GM19025 (cell line): ENCODE data around the gene KCNK3.
"Not testable (repeated sequence)": the region's sequence is repeated elsewhere in the genome, so short reads cannot be mapped to it uniquely, and the experiment has no call there.

ENCODE experiments used
- ATAC-seq: cut with Tn5 transposase; IDR thresholded peaks from one replicate; pipeline ENCODE4 v1.9.1; 2021; ENCODE audit warnings: mild to moderate bottlenecking, low read depth, moderate library complexity; ENCODE audit not compliant: unreplicated experiment

The KCNK3 gene

DNA sequence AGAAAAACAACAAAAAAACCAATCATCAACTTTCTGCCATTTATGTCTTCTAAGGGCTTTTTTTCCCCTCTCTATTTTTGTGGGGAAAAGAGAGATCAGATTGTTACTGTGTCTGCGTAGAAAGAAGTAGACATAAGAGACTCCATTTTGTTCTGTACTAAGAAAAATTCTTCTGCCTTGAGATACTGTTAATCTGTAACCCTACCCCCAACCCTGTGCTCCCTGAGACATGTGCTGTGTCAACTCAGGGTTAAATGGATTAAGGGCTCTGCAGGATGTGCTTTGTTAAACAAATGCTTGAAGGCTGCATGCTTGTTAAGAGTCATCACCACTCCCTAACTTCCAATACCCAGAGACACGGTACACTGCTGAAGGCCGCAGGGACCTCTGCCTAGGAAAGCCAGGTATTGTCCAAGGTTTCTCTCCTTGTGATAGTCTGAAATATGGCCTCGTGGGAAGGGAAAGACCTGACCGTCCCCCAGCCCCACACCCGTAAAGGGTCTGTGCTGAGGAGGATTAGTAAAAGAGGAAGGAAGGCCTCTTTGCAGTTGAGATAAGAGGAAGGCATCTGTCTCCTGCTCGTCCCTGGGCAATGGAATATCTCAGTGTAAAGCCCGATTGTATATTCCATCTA, 57.4 kb downstream of the KCNK3 start:
- not testable (repeated sequence) for ATAC-seq

DNA sequence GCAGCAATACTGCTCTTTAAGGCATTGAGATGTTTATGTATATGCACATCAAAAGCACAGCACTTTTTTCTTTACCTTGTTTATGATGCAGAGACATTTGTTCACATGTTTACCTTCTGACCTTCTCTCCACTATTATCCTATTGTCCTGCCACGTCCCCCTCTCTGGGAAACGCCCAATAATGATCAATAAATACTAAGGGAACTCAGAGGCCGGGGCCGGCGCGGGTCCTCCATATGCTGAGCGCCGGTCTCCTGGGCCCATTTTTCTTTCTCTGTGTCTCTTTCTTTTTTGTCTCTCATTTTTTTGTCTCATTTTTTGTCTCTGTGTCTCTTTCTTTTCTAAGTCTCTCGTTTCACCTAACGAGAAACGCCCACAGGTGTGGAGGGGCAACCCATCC, 57.9 kb downstream of the KCNK3 start:
- ATAC-seq: not testable (repeated sequence)

DNA sequence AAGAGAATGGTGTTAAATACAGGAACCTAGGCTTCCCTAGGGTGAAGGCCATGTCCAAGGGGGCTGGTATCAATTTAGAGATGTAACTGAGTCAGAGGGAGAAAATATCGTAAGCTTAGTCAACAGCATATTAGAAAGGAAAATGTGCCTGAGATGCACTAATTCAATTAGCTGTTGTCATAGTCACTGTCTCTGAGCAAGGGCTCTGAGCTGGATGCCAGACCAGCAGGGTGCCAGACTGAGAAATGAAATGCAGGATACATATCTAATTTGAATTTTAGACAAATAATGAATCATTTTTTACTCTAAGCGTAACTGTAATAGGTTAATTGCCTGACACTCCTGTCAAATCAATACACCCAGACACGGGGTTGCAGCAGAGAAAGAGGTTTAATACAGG, 60.1 kb downstream of the KCNK3 start:
- ATAC-seq: no peak

DNA sequence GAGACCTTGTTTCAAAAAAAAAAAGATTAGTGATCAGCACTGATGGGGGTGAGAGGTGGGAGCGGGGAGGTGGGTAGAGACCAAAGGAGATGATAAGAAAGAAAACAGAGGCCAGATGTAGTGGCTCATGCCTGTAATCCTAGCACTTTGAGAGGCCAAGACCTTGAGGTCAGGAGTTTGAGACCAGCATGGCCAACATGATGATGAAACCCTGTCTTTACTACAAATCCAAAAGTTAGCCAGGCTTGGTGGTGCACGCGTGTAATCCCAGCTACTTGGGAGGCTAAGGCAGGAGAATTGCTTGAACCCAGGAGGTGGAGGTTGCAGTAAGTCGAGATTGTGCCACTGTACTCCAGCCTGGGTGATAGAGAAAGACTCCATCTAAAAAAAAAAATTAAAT, 62.0 kb downstream of the KCNK3 start:
- no peak for ATAC-seq

DNA sequence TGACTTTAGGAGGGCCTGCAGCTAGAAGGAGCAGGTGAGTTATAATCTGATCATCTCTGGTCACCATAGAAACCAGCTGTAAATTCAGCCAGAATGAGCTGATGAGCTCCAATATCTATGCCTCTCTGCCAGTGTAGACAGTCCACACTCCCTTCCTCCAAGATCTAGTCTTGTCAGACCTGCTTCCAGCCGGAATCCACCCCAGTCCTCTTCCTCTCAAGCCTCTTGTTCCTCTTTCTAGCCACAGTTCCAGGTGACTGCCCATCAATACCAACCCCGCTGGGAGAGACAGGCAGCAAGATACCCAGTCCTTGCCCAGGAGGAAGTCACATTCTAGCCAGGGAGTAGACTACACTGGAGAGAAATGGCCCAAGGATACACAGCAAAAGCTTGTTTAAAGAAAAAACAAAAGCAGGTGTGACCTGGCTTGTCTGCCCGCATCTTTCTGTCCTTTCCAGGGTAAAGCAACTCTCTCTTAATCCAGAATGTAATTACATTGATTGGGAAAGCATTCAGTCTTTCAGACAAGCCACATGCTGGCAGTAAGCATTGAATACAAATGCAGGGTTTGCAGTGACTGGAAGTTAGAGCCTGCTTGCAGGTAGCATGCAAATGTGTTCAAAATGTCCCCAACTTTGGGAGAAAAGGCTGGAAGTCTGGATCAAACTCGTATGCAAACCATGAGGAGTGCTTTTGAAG, 62.6 kb downstream of the KCNK3 start:
- ATAC-seq: no peak

DNA sequence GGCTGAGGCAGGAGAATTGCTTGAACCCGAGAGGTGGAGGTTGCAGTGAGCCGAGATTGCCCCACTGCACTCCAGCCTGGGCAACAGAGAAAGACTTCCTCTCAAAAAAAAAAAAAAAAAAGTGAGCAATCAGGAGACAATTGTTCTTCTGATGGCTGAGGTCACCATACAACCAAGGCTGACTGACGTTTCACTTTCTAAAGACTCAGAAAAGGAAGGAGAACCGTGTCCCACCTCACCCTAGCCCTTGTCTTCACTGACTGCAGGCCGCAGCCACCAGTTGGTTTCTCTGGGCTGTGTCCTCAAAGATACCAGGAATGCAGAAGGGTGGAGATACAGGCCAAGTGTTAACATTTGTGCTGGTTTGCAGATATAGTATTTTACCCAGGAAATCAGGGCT, 63.8 kb downstream of the KCNK3 start:
- ATAC-seq: no peak

DNA sequence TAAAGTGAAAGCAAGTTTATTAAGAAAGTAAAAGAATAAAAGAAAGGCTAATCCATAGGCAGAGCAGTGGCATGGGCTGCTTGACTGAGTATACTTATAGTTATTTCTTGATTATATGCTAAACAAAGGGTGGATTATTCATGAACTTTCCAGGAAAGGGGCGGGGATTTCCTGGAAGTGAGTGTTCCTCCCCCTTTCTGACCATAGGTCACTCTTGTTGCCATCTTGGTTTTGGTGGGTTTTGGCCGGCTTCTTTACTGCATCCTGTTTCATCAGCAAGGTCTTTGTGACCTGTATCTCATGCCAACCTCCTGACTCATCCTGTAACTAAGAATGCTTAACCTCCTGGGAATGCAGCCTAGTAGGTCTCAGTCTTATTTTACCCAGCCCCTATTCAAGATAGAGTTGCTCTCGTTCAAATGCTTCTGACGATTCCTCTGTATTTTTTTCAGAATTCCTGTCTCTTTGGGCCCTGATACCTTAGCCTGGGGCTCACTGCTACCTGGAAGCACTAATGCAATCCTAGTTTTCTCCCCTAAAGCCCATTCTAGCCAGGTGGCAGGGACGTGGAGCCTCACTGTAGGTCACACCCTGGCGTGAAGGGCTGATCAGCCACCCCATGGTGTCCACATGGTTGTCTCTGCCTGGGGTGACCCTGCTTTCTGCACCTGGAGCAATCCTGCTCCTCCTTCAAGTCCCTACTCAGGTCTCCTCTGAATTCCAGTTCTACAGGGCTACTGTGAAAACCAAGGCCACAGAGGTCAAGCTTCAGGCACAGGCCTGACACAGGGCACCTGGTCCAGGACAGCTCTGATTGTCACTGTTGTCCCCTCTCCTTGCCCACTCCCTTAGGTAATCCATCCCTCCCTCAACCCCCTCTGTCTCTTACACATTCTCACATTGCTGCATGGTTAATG, 65.6 kb downstream of the KCNK3 start:
- peak; percentile 48 for ATAC-seq

DNA sequence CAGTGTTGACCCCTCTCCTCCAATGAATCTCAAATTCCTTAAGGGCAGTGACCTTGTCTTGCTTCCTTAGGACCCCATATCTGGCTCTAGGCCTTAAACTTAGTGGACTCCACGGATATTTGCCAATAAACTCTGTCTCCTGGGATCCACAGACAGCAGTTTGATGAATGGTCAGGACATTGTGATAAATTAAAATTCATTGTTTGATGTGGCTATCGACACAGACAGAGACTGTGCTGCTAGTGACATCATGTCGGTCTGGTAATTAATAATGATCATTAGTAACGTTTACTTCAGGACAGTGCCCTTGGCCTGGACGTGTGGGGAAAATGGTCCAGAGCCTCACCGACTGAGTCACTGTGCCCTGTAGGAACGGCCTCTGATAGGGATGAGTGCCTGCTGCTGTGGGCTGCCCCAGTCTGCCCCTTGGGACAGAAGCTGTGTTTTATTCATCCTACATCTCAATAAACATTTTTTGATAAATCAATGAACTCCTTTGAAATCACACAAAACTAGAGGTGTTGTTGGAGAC, 66.3 kb downstream of the KCNK3 start:
- ATAC-seq: no peak

DNA sequence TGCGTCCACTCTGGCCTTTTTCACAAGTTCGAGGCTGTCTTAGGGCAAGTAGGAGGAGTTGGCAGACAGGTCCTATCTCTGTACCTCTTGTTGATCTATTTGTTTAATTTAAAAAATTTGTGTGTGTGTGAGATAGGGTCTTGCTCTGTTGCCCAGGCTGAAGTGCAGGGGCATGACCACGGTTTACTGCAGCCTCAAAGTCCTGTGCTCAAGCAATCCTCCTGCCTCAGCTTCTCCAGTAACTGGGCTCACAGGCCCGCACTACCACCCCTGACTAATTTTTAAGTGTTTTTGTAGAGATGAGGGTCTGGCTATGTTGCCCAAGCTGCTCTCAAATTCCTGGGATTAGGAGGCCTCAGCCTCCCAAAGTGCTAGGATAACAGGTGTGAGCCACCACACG, 67.3 kb downstream of the KCNK3 start:
- ATAC-seq: no peak

DNA sequence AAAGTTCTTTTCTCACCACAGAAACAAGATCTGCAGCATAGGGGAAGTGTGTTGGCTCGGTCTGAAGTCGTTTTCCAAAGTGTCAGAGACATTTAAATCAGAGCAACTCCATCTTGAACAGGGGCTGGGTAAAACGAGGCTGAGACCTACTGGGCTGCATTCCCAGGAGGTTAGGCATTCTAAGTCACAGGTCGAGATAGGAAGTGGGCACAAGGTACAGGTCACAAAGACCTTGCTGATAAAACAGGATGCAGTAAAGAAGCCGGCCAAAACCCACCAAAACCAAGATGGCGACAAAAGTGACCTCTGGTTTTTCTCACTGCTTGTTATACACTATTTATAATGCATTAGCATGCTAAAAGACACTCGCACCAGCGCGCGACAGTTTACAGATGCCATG, 68.5 kb downstream of the KCNK3 start:
- ATAC-seq: not testable (repeated sequence)

DNA sequence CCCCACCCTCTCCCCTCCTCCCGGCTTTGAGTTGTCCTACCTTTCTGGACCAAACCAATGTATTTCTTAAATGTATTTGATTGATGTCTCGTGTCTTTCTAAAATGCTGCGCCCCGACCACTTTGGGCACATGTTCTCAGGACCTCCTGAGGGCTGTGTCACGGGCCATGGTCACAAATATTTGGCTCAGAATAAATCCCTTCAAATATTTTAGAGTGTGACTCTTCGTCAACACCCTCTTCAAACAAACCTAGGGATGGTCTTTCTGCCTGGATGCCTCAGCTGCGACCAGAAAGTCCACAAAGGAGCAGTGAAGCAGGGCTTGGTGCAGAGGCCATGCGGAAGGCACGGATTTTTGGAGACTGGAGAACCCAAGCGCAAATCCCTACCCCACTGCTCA, 70.5 kb downstream of the KCNK3 start:
- no peak for ATAC-seq

DNA sequence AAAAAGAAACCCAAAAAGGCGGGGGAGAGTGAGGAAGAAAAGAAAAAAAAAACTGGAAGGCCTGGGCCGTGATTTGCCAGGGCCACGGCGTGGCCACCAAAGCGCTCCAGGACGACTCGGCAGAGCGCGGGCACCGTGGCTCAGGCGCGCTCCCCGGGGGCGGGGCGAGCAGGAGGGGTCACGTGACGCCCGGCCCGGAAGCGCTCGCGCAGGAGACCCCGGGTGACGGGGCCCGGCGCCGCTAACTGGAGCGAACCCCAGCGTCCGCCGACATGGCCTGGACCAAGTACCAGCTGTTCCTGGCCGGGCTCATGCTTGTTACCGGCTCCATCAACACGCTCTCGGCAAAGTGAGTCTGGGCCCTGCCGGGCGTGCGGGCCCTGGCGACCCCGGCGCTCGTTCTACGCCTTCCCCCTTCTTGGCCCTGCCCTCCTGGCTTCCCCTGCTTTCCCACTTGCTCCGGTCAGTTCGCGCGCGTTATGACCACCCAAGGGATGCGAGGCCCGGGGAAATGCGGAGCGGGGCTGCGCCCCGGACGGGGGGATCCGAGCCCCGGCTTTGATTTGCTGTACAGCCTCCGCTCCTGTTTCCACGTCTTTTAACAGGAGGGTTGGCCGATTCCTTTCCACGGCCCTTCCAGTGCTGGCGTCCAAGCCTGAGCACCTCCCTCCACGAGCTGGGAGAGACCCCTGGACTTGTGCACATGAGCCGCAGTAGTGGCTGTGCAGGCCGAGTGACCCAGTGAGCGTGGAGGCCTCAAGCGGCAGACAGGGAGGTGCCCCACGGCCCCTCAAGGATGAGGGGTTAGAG, 71.8 kb downstream of the KCNK3 start, which contains the start of gene SLC35F6:
SLC35F6 (plus strand) TSS at position 207 of the 810 bp plus-strand sequence; CDS start at position 273, 66 bp downstream.
- ATAC-seq: peak; percentile 85

DNA sequence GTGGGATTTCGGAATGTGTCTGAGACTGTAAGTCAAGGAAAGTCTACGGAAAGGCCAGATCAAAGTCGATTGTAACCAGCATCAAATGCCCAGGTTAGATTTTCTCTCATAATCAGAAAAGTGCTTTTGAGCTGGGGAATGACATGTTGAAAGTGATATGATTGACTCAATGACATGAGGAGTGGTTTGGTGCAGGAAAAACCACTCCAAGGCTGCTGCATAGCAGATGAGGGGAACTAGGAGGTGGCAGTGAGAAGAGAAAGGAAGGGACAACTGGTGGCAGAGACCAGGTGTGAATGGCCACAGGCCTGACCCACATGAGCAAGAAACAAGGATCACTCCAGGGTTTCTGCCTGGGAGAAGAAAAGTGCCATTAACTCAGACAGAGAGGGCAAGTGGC, 72.4 kb downstream of the KCNK3 start:
- ATAC-seq: no peak

DNA sequence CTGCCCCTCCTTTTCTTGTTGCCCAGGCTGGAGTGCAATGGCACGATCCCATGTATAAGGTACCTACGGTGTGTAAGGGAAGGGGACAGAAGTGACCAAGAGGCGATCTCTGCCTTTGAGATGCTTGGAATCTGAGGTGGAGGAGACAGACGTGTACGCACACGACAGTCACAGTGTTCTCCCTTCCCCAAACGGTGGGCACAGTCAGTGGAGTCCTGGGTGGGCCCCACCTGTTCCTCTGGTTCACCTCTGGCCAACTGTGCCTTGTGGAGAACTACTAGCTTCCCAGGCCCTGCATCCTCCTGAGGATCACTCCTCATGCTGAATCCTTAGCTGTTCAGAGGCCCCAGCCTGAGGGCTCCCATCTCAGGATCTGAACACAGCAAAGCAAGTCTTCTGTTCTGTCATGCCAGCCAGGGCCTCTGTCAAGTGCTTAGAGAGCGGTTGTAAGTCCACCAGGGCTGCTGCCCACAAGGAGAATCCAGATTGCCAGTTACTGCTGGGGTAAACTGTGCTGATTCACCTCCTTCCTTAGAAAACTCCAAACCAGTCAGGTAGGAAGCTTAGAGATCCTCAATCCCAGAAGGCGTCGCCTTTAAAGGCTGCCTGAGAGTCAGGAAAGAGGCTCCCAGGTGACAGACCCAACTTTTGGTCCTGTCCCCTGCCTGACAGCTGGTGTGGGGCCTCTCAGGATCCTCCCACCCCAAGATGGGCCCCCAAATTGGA, 73.1 kb downstream of the KCNK3 start:
- ATAC-seq: no peak

DNA sequence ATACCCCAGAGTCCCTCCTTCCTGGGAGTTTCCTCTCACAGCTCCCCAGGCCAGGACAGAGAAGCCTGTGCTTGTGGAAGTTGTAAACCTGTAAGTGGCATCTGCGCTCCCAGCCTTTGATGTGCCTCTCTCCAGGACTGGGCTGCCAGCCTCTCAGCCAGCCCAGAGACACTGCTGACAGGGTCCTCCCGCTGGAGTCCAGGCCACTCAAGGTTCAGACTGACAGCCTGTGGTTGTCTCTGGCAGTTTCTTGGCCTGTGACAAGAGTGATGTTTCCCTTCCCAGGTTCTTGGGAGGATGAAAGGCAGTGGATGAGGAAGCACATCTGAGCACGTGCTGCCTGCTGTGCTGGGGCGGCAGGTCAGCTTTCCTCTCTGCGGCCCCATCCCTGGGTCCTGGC, 74.6 kb downstream of the KCNK3 start:
- ATAC-seq: no peak

DNA sequence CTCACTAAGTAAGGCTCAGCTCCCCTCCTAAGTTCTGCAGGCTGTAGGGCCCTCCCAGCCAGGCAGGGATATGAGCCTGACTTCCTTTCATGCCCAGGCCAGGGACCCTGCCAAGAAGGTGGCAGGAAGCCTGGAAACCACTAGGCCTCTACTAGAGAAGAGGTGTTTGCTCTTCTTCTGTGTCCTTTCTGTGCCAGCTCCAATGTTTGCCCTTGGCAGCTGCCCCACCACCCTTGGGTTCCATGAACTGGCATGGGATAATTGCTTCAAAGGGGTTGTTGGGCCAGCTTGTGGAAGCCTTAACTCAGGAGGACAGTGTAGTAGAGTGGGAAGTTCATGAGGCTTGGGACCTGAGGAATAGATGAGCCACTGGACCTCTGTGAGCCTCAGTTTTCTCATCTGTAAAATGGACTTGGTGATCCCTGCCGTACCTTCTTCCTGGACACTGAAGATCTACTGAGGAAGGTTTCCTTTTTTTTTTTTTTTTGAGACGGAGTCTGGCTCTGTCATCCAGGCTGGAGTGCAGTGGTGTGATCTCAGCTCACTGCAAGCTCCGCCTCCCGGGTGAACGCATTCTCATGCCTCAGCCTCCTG, 75.5 kb downstream of the KCNK3 start:
- ATAC-seq: no peak

DNA sequence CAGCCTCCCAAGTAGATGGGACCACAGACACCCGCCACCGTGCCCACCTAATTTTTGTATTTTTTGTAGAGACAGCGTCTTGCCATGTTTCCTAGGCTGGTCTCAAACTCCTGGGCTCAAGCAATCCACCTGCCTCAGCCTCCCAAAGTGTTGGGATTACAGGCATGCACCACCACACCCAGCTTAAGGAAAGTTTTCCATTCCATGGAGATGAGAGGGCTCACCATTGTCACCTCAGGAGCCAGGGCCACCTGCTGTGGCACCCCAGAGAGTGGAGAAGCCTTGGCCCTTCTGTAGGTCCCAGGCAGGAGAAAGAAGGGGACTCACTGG, 76.2 kb downstream of the KCNK3 start:
- no peak for ATAC-seq

DNA sequence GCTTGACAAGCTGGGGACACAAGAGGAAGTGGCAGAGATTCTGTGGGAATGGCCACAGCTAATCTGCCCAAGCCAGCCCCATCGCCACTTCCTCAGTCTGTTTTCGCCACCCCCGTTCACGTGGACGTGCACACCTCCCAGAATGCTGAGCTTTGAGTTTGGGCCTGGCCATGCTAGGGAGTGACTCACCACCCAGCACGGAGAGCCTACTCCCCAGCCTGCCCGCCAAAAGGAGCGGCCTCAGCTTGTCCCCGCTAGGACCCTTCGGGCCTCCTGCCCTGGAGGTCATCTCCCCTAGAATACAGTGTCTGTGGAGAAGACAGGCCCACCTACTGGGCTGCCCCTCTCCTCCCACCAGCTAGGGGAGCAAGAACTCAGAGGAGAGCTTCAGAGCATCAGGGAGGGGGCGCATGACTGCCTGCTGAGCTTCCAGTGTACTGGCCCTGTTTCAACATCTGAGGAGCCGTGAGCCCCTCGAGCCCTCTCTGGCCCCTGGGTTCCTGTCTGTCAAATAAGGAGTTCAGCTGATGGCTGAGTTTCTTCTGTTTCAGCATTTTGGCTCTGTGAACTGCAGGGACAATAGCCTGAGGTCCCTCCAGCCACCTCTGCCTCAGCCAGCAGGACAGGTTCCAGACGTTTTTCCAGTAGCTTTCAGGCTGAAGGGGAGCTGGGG, 76.7 kb downstream of the KCNK3 start:
- ATAC-seq: no peak
